ENCODE measurements around the gene ILK.
A peak's percentile ranks its signal among the peaks of the same experiment; 100 is the strongest.

ILK gene

DNA sequence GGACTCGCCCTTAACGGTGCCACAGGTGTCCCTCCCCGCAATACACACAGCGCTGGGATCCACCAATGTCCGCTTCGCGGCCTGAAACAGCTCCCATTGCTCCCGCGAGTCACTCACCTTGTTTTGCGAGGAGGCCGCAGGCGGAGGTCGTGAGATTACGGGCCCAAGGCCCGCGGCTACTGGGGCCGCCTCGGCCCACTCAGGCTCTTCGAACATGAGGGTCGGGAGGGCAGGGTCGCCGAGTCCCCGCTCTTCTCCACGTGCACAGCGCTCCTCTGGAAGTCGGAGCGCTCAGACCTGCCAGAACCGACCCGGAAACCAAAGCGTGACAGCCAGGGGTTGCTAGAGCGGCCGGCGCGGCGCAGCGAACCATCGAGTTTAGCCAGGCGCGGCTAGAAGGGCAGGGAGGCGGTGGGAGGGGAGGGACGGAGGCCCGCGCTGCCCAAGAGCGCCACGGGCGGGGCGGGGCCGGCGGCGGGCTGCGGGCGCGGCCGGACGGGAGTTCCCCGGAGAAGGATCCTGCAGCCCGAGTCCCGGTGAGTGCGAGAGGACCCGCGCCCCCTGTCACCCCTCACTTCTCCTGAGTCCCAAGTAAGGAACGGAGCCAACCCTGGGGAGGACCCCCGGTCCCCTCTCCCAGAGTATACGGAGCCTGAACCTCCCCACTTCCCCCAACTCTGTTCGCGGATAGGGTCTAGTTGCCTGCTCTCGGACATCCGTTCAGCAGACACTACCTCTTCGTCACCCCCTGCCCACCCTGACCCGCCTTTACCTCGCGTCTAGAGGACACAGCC is at the start of gene ILK, which contains the start of gene RRP8:
TSS of gene ILK (plus strand) at position 488 of the 794 bp plus-strand sequence. CDS start 498 bp downstream, outside the sequence.
TSS of gene RRP8 (minus strand) at position 330 of the 794 bp plus-strand sequence. CDS start at position 216, 114 bp downstream.
- DNase-seq, result peak; percentile 86

DNA sequence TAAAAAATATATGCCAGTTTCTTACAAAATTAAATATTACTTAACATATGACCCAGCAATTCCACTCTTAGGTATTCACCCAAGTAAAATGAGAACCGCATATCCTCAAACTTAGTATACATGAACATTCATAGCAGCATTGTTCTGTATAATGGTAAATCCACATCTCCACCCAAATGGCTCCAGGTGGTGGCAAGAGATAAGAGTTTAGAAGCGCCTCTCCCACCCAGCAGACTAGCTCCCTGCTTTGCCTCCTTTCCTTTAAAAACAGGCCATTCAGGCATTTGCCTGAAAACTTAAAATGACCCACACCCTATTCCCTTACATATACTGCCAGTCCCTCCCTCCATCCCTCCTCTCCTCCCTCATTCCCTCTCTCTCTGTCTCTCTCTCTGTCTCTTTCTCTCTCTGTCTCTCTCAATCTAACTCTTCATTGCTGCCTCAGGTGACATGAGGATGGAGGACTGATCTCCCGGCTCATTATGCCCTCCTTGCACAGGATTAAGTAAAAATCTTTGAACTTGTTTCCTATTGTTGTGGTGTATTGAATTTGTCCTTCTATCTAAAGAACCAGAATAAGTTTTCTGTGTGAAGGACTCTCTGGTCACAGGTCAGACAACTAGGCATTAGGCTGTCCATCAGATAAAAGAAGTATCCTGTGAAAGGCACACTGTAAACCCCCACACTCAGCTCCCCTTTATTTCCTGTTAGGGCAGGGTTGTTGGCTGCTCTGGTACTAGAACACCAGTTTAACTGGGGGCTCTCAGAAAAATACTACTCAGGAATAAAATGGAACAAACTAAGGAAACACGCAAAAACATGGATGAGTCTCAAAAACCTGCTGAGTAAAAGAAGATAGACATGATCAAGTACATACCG is 48.5 kb upstream of the ILK start:
- DNase-seq, result no peak

DNA sequence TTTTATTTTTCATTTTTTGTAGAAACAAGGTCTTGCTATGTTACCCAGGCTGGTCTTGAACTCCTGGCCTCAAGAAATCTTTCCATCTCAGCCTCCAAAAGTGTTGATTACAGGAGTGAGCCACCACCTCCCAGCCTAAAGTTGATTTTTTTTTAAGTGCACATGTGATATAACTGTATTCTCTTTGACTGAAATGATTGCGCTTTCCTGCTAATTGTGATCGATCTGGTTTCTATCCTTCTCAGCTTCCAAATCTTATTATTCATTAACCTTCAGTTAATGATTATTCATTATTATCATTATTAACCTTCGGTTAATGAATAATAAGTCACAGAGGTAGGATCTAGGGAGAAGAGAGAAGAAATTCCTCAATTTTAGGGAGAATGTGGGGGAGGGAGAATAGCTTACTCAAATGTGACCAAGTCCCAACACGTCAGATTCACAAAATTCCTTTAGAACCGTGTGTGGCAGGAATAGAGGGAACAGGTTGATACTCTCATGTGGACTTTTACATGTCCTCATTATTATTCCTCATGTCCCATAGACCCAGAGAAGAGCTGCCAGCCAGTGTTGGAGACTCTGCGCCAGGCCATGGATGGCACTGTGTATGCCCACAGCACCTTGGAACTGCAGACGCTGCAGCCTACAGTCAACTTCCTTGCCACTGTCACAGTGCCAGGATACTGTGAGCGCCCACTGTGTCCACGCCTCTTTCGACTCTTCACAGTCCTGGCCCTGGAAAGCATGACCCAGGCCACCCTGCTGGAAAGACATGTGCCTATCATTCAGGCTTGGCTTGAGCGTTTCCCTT is 47.2 kb upstream of the ILK start:
- DNase-seq, result no peak

DNA sequence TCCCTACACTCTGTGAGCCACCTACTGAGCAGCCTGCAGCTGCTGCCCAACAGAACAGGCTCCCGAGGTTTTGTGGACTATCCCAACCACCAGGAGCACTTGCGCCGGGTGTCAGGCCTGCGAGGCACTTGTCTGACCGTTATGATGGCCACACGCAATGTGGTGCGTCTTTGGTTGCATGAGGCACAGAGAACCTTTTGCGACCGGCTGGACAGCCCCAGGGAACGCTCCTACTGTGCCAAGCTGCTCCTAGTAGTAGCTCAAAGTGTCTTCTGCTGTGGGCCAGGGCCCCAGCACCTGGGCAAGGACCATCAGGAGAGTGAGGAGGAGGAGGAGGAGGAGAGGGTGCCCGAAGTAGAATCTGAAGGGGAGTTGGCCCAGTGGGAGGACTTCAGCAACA is 46.5 kb upstream of the ILK start:
- DNase-seq, result no peak

DNA sequence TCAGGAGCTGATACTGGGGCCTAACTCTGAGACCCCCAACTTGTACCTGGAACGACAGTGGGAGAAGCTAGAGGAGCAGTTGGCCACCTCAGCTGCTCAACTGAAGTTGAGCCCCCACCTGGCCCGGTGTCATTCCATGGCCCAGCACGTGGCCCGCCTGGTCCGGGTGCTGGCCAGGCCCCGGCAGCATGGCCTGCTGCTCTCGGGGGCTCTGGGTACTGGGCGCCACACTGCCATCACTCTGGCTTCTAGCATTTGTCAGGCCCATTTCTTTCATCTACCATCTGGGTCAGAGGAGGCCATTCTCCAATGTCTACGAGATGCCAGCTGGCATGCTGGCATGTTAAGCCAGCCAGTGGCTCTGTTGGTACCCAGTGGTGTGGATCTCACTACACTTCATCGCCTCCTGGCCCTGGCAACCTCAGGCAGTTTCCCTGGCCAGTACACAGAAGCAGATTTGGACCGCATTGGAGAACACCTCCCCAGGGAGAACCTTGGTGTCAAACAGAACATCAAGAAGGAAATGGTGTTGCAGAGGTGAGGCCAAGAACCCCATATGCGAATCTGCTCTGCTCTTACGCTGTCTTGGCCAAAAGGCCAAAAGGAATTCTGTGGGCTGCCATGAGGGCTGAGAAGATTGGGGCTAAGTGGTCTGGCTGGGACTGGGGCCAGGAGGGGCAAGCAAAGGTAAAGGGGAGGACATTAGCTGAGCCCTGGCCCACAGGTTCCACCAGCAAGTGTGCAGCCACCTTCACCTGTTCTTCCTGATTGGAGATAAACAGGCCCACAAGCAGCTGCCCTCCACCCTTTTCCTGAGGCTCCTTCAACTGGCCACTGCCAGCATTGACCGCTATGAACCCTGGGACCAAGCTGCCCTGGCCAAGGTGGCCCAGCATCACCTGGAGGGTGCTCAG is 45.6 kb upstream of the ILK start:
- DNase-seq, result no peak

DNA sequence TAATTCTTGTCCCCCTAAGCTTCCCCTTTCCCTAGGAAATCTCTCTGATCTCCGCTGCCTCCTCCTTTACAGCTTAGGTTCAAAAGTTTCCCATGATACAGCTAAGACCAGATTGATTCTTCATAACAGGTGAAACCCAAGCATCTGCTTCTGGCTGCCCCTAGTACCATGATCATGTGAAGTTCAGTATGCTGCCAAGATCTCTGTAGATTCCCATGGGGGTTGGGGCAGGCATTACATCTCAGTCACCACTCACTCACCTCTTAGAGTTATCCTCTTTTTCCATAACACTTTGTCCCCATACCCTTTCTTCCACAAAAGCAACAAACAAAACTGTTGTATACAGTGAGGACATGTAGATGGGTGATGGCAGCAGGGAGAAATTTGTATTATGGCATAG is 44.2 kb upstream of the ILK start:
- no peak for DNase-seq

DNA sequence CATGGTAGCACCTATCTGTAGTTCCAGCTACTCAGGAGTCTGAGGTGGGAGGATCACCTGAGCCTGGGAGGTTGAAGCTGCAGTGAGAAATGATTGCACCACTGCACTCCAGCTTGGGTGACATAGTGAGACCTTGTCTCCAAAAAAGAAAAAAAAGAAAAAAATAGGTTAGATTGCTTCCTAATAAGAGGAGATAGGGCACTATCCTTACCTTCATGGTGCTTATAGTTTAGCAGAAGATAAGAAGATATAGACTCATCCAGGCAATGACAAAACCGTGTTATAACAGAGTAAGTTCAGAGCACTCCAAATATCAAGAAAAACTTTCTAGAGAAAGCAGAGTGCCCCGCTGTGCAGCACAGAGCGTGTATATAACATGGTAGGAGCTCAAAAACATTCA is 42.3 kb upstream of the ILK start:
- no peak for DNase-seq

DNA sequence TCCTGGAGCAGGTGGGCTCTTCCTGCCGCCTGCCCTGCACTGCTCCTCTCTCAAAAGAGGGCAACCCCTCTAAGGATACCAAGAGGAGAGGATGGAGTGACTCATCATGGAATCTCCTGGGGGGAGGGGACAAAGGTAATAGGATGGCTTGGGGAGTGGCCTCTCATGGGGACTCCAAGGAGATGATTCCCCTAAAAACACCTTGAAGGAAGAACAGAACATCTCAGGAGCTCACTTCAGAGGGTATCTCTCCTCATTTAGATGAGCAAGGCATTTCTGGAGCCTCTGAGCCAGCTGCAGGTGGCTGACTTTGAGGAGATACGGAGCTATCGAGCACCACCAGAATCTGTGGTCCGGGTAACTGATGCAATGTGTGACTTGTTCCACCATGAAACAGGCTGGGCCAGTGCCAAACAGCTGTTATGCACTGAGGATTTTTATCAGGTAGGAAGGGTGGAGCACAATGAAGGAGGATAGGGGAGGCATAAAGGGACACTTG is 40.4 kb upstream of the ILK start:
- DNase-seq, result no peak

DNA sequence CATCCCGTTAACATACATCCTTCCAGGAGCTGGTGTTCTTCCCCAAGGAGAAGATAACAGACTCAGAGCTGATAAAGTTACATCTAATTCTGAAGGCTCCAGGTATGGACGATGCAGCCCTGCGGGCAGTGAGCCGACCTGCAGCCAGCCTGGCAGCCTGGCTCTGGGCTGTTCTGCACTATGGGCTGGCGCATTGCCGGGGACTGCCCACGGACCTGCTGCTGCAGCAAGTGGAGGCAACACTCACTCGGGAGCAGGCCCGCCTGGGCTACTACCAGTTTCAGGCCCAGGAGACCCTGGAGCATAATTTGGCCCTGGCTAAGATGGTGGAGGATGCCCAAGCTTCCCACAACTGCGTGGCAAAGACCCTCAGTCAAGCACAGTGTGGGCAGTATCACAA is 39.9 kb upstream of the ILK start:
- no peak for DNase-seq

DNA sequence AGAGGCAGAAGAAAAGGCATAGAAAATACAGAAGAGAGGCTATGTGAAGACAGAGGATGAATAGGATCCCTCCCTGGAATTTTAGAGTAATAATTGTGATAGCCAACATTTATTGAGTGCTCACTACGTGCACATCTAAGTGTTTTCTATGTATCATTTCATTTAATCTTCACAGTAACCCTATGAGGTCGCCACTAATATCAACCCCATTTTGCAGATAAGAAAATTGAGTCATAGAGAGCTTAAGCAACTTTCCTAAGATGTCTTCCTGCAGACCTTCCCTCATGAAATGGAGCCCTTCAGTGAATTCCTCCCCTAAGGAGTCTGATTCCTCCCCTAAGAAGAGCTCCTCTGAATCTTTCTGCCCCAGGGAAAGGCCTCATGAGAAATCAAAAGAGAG is 38.2 kb upstream of the ILK start:
- no peak for DNase-seq

DNA sequence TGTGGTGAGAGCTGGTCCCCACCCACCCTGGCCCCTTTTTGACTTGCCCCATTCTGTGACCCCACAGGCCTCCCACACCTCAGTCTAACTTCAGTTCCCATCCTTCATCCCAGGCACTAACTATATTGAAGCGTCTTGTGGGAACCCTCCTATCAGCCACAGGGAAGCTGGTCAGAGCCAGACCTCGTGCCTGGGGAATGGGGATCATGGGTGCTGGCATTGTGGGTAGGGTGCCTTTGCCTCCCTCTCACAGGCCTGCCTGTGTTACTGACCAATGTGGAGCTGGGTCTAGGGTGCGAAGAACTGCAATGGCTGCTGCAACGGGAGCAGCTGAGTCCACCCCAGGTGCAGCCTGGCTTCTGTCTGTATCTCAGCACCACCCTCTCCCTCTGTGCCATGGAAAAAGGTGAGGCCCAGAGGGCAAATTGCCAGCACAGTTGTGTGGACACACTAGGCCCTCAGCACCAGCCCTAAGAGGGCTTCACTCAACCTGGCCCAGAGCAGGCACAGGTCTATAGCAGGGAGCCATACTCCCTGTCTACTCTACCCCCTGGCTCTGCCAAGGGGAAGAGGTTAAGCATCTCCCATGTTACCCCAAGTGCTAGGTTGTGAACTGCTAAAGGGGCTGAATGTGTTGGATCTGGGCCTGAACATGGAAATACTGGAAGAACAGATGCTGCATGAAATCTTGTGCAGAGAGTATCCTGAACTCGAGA is 37.4 kb upstream of the ILK start:
- no peak for DNase-seq

DNA sequence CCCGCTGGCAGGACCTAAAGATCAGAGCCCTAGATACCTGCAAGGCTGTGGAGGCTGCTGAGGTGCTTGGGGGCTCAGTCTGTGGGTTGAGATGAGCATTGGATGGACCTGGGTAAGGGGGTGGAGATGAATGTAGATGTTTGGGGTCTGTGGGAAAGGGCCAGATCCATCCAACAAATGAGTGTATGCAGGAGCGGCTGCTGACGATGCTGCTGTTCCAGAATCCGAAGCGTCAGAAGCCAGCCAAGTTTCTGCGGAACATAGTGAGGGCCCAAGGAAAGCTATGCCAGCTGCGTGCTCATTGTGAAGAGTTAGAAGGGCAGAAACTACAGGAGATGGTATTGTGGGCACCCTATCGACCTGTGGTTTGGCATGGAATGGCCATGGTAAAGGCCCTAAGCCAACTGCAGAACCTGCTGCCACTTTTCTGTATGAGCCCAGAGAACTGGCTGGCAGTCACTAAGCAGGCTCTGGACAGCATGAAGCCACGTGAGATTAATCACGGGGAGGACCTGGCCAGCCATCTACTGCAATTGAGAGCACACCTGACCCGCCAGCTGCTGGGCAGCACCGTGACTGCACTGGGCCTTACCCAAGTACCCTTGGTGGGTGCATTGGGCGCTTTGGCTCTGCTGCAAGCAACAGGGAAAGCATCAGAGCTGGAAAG is 36.7 kb upstream of the ILK start:
- DNase-seq, result no peak

DNA sequence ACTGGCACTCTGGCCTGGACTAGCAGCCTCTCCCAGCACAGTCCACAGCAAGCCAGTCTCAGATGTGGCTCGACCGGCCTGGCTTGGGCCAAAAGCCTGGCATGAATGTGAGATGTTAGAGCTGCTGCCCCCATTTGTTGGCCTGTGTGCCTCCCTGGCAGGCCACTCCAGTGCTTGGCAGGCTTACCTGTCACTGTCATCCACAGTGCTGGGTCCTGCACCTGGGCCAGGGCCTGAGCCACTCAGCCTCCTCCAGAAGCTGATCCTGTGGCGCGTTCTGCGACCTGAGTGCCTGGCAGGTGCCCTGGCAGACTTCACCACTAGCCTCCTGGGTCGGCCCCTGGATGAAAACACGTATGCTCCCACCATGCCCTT is 36.2 kb upstream of the ILK start:
- DNase-seq, result no peak

DNA sequence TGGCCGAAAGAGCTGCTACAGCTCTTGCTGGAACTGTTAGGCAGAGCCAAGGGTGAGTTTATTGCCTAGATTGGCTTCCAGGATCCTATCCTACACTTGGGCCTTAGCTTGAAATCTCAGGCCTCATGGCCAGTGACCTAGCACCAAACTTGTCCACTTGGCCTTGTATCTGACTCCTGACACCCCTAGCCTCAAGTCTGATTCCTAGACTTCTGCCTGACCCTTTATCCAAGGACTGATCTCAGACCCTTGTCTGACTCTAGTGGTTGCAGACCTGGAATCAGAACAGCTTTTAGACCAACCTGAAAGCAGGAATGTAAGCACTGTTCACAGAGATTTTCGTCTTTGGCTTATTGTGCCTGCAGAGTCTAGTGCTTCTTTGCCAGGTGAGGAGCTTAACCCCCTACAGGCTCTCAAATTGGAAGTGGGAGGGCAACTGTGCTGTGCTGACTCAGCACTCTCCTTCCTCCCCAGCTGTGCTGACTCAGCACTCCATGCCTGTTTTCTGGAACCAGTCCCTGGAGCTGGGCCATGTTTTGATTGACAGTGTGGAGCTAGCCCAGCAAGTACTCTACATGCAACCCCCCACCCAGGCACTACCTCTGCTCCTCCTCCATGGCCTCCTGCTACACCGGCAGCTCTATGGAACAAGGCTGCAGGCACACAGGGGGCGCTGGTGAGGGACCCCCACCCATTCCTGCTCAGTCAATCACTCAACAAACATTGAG is 35.2 kb upstream of the ILK start:
- DNase-seq, result peak; percentile 13

DNA sequence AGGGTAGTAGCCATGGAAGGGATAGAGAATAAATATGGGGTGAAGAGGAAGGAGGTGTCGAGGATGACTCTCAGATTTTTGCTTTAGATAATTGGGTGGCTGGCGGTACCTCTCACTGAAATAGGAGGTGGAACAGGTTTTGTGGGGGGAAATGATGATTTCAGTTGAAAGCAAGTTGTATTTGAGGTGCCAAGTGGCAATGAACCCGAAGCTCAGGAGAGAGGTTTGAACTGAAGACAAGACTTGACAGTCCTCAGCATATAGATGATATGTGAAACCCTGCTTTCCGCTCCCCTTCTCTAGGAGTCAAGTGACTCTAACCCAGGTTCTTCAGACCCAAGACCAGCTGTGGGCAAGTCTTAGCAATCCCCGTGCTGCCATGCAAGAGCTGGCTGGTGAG is 33.9 kb upstream of the ILK start:
- no peak for DNase-seq

DNA sequence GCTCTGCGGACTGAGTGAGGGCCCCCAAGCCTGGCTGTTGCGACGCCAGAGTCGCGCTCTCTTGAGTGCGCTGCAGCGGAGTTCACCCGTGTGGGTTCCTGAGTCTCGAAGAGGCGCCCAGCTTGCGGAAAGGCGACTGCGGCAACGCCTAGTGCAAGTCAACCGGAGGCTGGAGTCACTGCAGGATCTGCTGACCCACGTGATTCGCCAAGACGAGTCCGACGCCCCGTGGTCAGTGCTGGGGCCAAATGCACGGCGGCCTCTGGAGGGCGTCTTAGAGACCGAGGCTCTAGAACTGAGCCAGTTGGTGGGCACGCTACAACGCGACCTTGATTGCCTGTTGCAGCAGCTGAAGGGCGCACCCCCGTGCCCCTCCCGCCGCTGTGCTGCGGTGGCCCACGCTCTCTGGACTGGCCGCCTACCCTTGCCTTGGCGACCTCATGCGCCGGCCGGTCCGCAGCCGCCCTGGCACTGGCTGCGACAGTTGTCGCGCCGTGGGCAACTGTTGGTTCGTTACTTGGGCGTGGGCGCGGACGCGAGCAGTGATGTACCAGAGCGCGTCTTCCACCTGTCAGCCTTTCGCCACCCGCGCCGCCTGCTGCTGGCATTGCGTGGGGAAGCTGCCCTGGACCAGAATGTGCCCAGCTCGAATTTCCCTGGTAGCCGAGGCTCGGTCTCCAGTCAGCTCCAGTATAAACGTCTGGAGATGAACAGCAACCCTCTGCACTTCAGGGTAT is 32.7 kb upstream of the ILK start:
- DNase-seq, result no peak

DNA sequence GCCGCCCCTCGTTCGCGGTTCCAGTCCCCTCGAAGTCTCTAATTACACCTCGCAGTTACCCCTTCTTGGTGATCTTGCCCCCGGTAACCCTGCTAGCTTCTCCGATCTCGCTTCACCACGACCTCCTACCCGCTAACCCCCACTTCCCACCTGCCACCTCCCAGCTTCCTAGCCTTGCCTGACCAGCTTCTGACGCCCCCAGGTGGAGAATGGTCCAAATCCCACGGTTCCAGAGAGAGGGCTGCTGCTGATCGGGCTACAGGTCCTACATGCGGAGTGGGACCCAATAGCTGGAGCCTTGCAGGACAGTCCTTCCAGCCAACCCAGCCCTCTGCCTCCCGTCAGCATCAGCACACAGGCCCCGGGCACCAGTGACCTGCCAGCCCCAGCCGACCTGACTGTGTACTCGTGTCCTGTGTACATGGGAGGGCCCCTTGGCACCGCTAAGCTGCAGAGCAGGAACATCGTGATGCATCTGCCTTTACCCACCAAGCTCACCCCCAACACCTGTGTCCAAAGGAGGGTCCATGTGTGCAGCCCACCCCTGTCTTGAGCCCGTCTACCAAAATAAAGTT is 32.1 kb upstream of the ILK start:
- DNase-seq, result no peak

DNA sequence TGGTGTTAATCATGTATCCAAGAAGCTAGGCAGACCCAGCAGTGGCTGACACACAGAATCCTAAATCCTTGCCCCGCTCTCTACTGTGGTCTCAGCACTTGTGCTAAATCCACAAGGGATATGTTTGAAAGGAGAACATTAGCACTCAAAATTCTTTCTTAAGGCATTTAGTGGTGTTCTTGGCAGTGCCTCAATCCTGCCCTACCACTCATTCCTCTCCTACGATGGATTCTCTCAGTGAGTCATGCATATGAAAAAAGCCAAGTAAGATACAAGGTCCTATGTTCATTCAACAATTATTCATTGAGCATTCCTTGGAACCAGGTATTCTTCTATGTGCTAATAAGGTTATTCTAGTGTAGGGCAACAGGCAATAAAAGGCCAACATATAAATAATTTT is 31.4 kb upstream of the ILK start:
- DNase-seq, result no peak

Data from GDM1 (cell line).